ENCODE measurements around the gene POLR2F. TPM values are rescaled to one million over a fixed set of nuclear protein-coding genes. Genes with fewer than 3 reads are reported as not detected.
A peak's percentile ranks its signal among the peaks of the same experiment; 100 is the strongest.
"Not testable (repeated sequence)": the region's sequence is repeated elsewhere in the genome, so short reads cannot be mapped to it uniquely, and the experiment has no call there.

POLR2F gene
- total RNA-seq, 1 donor from 2014 or later: 23.7 TPM

GRCh38 chr22:37953062-37953436 is 450 bp upstream of the POLR2F start:
- DNase-seq (ENCODE audit: low read depth): no peak
- Histone ChIP-seq H3K27me3 (ENCODE audit: control insufficient read depth, insufficient read depth, low read length) (no peaks in the 10 kb centered on the region), H3K36me3 (ENCODE audit: control insufficient read depth, insufficient read depth, low read length) (peaks cover 11% of the 10 kb centered on the region), H3K4me3 (ENCODE audit: low read depth, low read length) (peak overlapping the region; percentile 92)
- no peak for FAIRE-seq
- TF ChIP-seq CTCF (IDR thresholded peaks at IDR 0.05; ENCODE audit: insufficient read depth, low read length, severe bottlenecking): no peak

GRCh38 chr22:37954686-37955085 is 1.2 kb downstream of the POLR2F start:
- Histone ChIP-seq H3K27me3 (ENCODE audit: control insufficient read depth, insufficient read depth, low read length) (no peaks in the 10 kb centered on the region), H3K4me3 (ENCODE audit: low read depth, low read length) (no peak overlapping the region), H3K36me3 (ENCODE audit: control insufficient read depth, insufficient read depth, low read length) (peaks cover 24% of the 10 kb centered on the region)
- DNase-seq (ENCODE audit: low read depth): no peak
- no peak for TF ChIP-seq CTCF (IDR thresholded peaks at IDR 0.05; ENCODE audit: insufficient read depth, low read length, severe bottlenecking)
- no peak for FAIRE-seq

DNA sequence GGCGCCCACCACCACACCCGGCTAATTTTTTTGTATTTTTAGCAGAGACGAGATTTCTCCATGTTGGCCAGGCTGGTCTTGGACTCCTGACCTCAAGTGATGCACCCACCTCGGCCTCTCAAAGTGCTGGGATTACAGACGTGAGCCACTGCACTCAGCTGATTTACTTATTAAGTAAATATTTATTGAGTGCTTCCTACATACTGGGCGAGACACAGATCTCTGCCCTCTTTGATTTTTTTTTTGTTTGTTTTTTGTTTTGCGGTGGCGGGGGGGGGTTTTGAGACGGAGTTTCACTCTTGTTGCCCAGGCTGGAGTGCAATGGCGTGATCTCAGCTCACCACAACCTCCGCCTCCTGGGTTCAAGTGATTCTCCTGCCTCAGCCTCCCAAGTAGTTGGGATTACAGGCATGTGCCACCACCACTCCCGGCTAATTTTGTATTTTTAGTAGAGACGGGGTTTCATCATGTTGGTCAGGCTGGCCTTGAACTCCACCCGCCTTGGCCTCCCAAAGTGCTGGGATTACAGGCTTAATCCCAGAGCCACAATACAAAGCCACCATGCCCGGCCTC is 2.4 kb downstream of the POLR2F start:
- FAIRE-seq: not testable (repeated sequence)
- peaks cover 25% of the 10 kb centered on the region for H3K36me3 ChIP-seq (ENCODE audit: control insufficient read depth, insufficient read depth, low read length)

DNA sequence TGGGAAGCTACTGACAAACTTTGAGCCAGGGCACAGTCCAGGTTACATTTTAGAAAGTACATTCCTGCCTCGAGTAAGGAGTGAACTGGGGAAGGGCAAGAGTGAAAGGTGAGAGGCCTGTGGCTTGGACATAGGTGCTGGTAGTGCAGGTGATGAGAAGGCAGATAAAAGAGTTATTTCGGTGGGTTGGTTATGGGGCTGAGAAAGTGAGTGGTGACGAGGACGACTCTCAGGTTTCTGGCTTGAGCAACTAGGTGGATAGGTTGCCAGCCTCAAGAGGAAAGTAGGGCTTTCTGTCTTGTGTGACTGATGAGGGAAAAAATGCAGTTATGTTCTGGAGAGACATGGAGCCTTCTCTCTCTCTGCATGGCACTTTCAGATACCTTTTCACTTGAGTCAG is 3.7 kb downstream of the POLR2F start:
- H3K36me3 ChIP-seq (ENCODE audit: control insufficient read depth, insufficient read depth, low read length): peaks cover 33% of the 10 kb centered on the region
- no peak for DNase-seq (ENCODE audit: low read depth)
- TF ChIP-seq CTCF (IDR thresholded peaks at IDR 0.05; ENCODE audit: insufficient read depth, low read length, severe bottlenecking): no peak
- H3K27me3 ChIP-seq (ENCODE audit: control insufficient read depth, insufficient read depth, low read length): no peaks in the 10 kb centered on the region
- H3K4me3 ChIP-seq (ENCODE audit: low read depth, low read length): no peak overlapping the region
- FAIRE-seq: no peak

More for the DNA sequence above, 2.4 kb downstream of the POLR2F start:
- not testable (repeated sequence) for H3K4me3 ChIP-seq (ENCODE audit: low read depth, low read length); H3K27me3 ChIP-seq (ENCODE audit: control insufficient read depth, insufficient read depth, low read length); DNase-seq (ENCODE audit: low read depth)

GRCh38 chr22:37959231-37959825 is 5.8 kb downstream of the POLR2F start:
- DNase-seq (ENCODE audit: low read depth) (no peak), FAIRE-seq (peak; percentile 23)
- Histone ChIP-seq H3K4me3 (ENCODE audit: low read depth, low read length) (no peak overlapping the region), H3K36me3 (ENCODE audit: control insufficient read depth, insufficient read depth, low read length) (peaks cover 39% of the 10 kb centered on the region), H3K27me3 (ENCODE audit: control insufficient read depth, insufficient read depth, low read length) (no peaks in the 10 kb centered on the region)
- no peak for TF ChIP-seq CTCF (IDR thresholded peaks at IDR 0.05; ENCODE audit: insufficient read depth, low read length, severe bottlenecking)

DNA sequence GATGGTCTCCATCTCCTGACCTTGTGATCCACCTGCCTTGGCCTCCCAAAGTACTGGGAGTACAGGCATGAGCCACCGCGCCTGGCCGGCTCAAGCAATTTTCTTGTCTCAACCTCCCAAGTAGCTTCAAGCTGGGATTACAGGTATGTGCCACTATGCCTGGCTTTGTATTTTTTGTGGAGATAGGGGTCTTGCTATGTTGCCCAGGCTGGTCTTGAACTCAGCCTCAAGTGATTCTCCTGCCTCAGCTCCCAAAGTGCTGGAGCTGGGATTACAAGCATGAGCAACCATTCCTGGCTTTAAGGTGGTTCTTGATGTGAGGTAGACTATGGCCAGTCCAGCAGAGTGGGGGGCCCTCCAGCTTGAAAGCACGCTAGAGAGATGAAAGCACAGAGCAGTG is 7.6 kb downstream of the POLR2F start:
- no peaks in the 10 kb centered on the region for H3K27me3 ChIP-seq (ENCODE audit: control insufficient read depth, insufficient read depth, low read length)
- FAIRE-seq (no peak), DNase-seq (ENCODE audit: low read depth) (no peak)
- no peak for TF ChIP-seq CTCF (IDR thresholded peaks at IDR 0.05; ENCODE audit: insufficient read depth, low read length, severe bottlenecking)
- peaks cover 41% of the 10 kb centered on the region for H3K36me3 ChIP-seq (ENCODE audit: control insufficient read depth, insufficient read depth, low read length)
- no peak overlapping the region for H3K4me3 ChIP-seq (ENCODE audit: low read depth, low read length)

All from bronchial epithelial cell (primary cell).